Smooth muscle cell (in vitro differentiated cells): ENCODE measurements around the gene SLC25A21. TPM values are rescaled to one million over a fixed set of nuclear protein-coding genes. Genes with fewer than 3 reads are reported as not detected.

Experiments
- DNase-seq: peaks from one replicate; lab custom pipeline; 2025; ENCODE audit not compliant: unreplicated experiment; lab: John Stamatoyannopoulos, UW
- H2AFZ ChIP-seq: fragments of 200-600 bp; sonication (generic); 2 replicates; pipeline ENCODE4 v1.6.0; 2016; ENCODE audit warnings: antibody characterized with exemption, low read depth, mild to moderate bottlenecking
- H3F3A ChIP-seq: fragments of 200-600 bp; sonication (generic); 2 replicates; pipeline ENCODE4 v1.6.0; 2017; ENCODE audit warnings: antibody characterized with exemption, low read depth
- H3K27ac ChIP-seq: fragments of 200-600 bp; sonication (generic); 2 replicates; pipeline ENCODE4 v1.5.1; 2016; ENCODE audit warnings: low read depth, mild to moderate bottlenecking
- H3K27me3 ChIP-seq: fragments of 200-600 bp; sonication (generic); 2 replicates; pipeline ENCODE4 v1.6.1; 2016; ENCODE audit warnings: low read depth, mild to moderate bottlenecking
- H3K36me3 ChIP-seq: fragments of 200-600 bp; sonication (generic); 2 replicates; pipeline ENCODE4 v1.5.1; 2016; ENCODE audit warnings: low read depth
- H3K4me1 ChIP-seq: fragments of 200-600 bp; sonication (generic); 2 replicates; pipeline ENCODE4 v1.5.1; 2016; ENCODE audit warnings: low read depth
- H3K4me2 ChIP-seq: fragments of 200-600 bp; sonication (generic); 2 replicates; pipeline ENCODE4 v1.6.0; 2016; ENCODE audit warnings: mild to moderate bottlenecking
- H3K4me3 ChIP-seq: fragments of 200-600 bp; sonication (generic); 2 replicates; pipeline ENCODE4 v1.5.1; 2016; ENCODE audit warnings: mild to moderate bottlenecking
- H3K79me2 ChIP-seq: fragments of 200-600 bp; sonication (generic); 2 replicates; pipeline ENCODE4 v1.6.0; 2016; ENCODE audit warnings: low read depth, mild to moderate bottlenecking
- H3K9ac ChIP-seq: fragments of 200-600 bp; sonication (generic); 2 replicates; pipeline ENCODE4 v1.6.0; 2016; ENCODE audit warnings: low read depth
- H3K9me3 ChIP-seq: fragments of 200-600 bp; sonication (generic); replicated peaks from 2 replicates; pipeline ENCODE4 v1.5.1; 2016; ENCODE audit warnings: low read depth
- H4K20me1 ChIP-seq: fragments of 200-600 bp; sonication (generic); 2 replicates; pipeline ENCODE4 v1.6.0; 2016; ENCODE audit warnings: low read depth
- CTCF ChIP-seq: fragments of 200-600 bp; sonication (generic); IDR thresholded peaks from 2 replicates; pipeline ENCODE4 v1.5.1; 2017; ENCODE audit warnings: borderline replicate concordance, mild to moderate bottlenecking, antibody characterized with exemption; ENCODE audit not compliant: insufficient read depth, poor library complexity, severe bottlenecking
- WGBS: methylation state at CpG from one replicate; pipeline ENCODE4 v1.1.7; 2016; ENCODE audit warnings: low lambda C conversion rate; 5-methylcytosine and 5-hydroxymethylcytosine counted together
- polyA plus RNA-seq: library from polyadenylated mRNA; unstranded; fragments of >200 nt; fragmentation: Nextera tagmentation; extraction: Ambion mirVana; gene quantifications from 2 replicates; pipeline ENCODE4 v1.2.1, GENCODE V29; 2016
- total RNA-seq: library from RNA; depleted of rRNA; stranded (reverse); fragments of >200 nt; gene quantifications from 2 replicates; pipeline ENCODE4 v1.2.3, GENCODE V29; 2014

Gene SLC25A21
- total and polyA plus RNA-seq, 2 experiments from 2014 or later: 1.1 TPM; not detected in 1

GRCh38 chr14:36996857-36997590 is 175.4 kb downstream of the SLC25A21 start:
- no peak for DNase-seq
- Histone ChIP-seq H2AFZ (no peak overlapping the region), H3K4me1 (no peaks in the 10 kb centered on the region), H3K9ac (no peak overlapping the region), H3K9me3 (no peaks in the 10 kb centered on the region), H3F3A (no peaks in the 10 kb centered on the region), H3K4me2 (no peak overlapping the region), H3K4me3 (no peak overlapping the region), H4K20me1 (no peaks in the 10 kb centered on the region), H3K27ac (no peak overlapping the region), H3K36me3 (no peaks in the 10 kb centered on the region), H3K79me2 (no peaks in the 10 kb centered on the region), H3K27me3 (no peaks in the 10 kb centered on the region)
- WGBS: 90% methylated on average over 5 of the region's 5 CpGs
- no peak for TF ChIP-seq CTCF

GRCh38 chr14:36996133-36996856 is 176.1 kb downstream of the SLC25A21 start:
- Histone ChIP-seq H3F3A (no peaks in the 10 kb centered on the region), H3K9me3 (no peaks in the 10 kb centered on the region), H3K27me3 (no peaks in the 10 kb centered on the region), H3K27ac (no peak overlapping the region), H3K4me1 (no peaks in the 10 kb centered on the region), H3K36me3 (no peaks in the 10 kb centered on the region), H3K4me3 (no peak overlapping the region), H4K20me1 (no peaks in the 10 kb centered on the region), H2AFZ (no peak overlapping the region), H3K9ac (no peak overlapping the region), H3K4me2 (no peak overlapping the region), H3K79me2 (no peaks in the 10 kb centered on the region)
- WGBS: 57% methylated on average over 4 of the region's 4 CpGs
- TF ChIP-seq CTCF: no peak
- DNase-seq: no peak

GRCh38 chr14:36989806-36990205 is 182.6 kb downstream of the SLC25A21 start:
- no peak overlapping the region for H2AFZ ChIP-seq
- no peaks in the 10 kb centered on the region for H3F3A ChIP-seq
- H3K9ac ChIP-seq: no peak overlapping the region
- H3K36me3 ChIP-seq: no peaks in the 10 kb centered on the region
- no peaks in the 10 kb centered on the region for H3K27me3 ChIP-seq
- DNase-seq: no peak
- no peaks in the 10 kb centered on the region for H4K20me1 ChIP-seq
- no peak overlapping the region for H3K27ac ChIP-seq
- H3K9me3 ChIP-seq: no peaks in the 10 kb centered on the region
- no peak for TF ChIP-seq CTCF
- H3K4me2 ChIP-seq: no peak overlapping the region
- H3K79me2 ChIP-seq: no peaks in the 10 kb centered on the region
- WGBS: 94% methylated on average over 3 of the region's 3 CpGs
- H3K4me3 ChIP-seq: no peak overlapping the region
- H3K4me1 ChIP-seq: no peaks in the 10 kb centered on the region
